NCI-H460 (cell line): ENCODE measurements around the gene IL16. TPM values are rescaled to one million over a fixed set of nuclear protein-coding genes. Genes with fewer than 3 reads are reported as not detected.
"Not testable (repeated sequence)": the region's sequence is repeated elsewhere in the genome, so short reads cannot be mapped to it uniquely, and the experiment has no call there.

ENCODE experiments used
- DNase-seq: peaks from one replicate; pipeline ENCODE4 v3.0.0-alpha.2; 2016; ENCODE audit warnings: low read depth; ENCODE audit errors: extremely low read depth
- total RNA-seq: library from RNA; depleted of rRNA; stranded (reverse); fragments of >200 nt; shearing (Covaris generic); gene quantifications from 2 replicates; pipeline ENCODE4 v1.2.3, GENCODE V29; 2014

Gene IL16
- total RNA-seq, 1 experiment from 2014 or later = not detected

DNA sequence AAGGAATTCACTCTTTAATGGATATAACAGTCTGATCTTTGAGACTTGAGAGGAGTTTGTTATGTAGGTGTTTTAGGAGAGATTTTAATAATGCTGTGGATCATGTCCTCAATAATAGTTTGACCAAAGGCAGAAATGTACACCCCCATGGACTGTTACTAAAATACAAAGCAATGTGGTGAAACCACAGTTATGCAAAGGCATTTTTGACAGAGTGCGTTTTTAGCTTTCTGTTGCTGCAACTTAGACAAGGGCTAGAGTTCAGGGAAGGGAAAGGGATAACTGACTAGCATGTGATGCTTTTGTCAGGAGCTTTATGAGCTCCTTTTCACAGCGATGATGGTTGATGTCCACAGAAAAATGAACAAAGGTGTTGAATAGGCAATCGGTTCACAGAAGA is 130.8 kb downstream of the IL16 start:
- no peak for DNase-seq

DNA sequence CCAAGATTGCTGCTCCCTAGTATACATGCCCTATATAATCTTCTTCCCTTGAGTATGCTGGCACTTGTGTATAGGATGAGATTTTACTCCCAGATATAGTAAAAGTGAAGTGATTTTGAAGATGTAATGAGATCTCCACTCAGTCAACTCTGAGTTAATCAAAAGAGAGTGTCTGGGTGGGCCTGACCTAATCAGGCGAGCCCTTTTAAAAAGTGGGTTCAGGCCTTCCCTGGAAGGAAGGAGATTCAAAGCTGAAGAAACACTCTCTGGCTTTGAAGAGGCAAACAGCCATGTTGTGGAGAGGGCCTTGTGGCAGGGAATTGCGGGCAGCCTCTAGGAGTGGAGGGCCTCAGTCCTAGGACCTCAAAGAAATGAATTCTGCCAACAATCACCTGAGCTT is 132.8 kb downstream of the IL16 start:
- no peak for DNase-seq

DNA sequence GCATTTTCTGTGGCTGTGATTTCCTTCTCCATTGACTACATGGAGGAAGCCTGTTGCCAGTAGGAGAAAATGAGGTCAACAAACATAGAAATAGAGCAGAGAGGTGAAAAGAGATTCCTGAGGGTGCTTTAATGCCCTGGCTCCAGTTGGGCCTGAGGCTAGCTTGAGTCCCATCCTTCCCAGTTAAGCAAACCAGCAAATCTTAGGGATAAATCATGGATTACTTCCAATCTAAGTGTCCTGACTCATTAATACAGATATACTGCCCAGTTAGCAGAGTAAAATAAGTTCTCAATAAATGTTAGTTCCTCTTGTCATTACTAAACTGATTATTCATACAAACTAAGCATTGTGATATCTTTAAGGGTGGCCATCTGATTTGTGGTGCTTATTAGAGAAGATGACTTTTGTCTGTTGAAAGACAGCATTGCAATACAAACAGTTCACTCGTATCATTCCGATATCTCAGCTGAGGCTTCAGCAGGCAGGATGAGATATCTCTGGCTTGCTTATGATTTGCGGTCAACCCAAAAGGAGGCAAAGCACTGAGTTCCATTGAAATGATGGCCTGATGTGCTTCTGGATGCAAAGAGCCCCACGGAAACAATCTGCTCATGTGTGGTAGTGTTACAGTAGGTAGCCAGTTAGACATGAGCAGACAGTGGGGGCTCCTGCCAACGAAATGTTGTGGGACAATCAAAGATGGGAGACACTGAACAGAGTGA is 133.8 kb downstream of the IL16 start:
- no peak for DNase-seq

DNA sequence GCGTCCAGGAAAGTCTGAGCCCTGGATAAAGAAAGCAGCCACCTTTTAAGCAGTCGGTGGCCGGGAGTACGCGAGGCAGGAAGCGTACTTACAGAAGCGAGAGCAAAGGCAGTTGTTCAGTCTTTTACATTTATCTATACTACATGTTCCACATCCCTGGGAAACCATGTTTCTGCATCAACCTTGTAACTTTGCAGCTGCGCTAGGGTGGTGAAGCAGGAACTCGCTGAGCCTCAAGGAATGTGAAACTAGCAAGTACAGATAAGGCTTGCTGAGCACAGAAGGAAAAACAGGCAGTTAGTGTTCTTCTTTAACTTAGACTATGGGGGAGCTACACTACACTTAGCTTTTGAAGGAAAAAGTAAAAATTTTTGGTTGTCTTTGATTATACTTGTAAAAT is 134.5 kb downstream of the IL16 start:
- not testable (repeated sequence) for DNase-seq

DNA sequence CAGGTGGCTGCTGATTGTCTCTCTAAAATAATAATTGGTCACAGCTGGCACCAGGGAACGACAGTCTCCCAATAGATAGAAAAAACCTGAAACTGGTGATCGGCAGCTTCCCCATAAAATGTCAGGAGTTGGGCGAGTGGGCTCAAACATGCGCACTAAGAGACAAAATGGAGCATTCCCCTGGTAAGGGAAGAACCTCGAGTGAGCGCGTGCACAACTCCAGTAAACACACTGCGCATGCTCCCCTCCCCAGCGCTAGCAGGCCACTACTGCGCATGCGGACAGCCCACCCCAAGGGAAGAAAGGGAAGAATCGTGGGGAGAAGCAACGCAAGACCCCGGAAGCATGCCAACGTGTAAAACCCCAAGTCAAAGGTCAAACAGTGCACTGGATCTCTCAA is 134.9 kb downstream of the IL16 start:
- no peak for DNase-seq

DNA sequence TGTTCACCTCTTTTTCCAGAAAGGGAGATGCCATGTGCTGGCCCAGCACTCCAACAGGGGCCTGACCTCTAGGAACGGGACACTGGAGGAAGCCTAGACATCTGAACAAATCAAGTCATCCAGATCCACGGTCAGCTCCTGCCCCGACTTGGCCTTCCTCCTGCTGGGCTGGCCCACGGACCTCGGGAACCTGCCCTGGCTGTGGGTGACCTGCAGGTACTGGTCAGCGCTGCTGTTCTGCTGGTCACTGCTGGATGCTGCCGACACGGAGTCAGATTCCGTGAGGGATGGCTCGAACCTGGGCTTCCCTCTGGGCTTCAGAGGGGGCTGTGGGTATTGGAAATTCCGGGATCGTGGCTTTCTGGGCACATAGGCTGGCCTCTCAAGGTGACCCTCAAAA is 135.6 kb downstream of the IL16 start:
- DNase-seq = no peak

DNA sequence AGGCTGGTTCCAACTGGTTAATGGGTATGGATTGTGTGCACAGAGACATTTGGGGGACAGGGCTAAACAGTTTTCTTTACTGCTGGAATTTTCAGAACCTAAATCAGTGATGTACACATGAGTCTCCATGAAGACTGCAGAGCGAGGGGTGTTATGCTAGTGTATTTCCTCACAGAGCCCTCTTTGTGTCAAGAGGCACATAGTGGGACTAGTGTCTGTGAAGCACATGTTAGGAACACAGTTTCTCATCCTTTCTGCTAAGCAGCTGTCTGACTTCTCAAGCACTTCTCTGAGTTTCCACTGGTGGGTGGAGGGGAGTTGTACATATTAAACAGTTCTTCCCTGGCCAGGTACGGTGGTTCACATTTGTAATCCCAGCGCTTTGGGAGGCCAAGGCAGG is 136.7 kb downstream of the IL16 start:
- no peak for DNase-seq

DNA sequence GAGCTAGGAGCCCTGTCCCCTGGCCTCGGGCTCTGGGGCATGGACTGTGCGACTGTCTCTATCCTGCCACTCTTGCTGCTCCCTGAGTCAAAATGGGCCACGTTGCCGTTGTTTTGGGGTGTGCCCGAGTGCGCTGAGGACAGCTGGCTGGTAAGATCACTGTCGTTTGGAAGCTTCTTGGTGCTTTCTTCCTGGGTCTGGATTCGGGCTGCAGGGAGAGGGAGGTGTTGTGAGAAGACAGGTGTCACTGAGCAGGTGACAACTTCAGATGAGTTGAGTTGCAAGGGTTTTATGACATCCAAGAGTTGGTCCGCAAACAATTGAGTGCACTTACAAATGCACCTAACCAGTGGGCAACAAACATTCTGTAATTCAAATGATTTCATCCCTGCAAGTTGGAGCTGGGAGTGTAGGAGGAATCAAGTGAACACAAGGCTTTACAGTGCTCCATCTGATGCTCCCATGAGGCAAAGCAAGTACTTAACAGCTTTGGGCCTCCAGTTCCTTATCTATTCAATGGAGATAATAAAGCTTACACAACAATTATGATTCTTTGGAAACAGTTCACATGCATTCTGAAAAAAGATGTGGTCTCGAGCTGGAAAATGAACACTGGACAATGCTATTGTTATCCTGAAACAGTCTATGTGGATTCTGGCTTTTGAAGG is 138.2 kb downstream of the IL16 start:
- DNase-seq = no peak

DNA sequence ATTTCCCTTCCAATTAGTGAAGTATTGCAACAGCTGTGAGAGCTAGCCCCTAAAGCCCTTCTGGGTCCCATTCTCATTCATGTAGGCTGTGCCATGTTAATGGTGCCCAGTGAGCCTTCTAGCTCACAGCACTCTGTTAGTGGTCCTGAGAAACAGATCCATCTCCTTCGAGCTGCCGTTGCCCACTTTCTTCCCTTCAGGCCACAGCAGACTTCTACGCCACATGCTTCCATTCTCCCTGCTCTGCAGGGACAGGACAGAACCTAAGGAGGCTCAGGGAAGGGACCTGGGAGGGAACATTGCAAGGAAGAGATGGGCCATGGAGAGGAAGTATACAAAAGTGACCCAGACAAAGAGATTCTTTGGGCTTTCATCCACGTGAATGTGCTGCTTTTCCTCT is 139.0 kb downstream of the IL16 start:
- no peak for DNase-seq

DNA sequence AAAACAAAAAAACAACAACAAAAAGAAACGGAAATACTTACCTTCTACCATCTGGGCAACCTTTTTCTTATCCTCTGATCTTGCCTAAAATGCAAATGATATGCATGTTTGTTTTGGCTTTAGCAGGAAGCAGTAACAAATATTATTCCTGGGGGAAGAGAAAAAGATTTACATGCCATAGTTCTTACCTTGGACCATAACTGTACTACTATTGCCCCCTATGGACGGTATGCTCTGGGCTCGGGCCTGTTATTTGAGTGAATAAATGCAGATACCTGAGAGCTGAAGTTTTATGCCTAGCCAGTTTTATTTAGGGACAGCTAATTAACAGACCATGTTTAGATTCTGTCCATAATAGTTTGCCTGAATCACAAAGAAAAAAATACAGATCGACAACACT is 139.9 kb downstream of the IL16 start:
- no peak for DNase-seq

DNA sequence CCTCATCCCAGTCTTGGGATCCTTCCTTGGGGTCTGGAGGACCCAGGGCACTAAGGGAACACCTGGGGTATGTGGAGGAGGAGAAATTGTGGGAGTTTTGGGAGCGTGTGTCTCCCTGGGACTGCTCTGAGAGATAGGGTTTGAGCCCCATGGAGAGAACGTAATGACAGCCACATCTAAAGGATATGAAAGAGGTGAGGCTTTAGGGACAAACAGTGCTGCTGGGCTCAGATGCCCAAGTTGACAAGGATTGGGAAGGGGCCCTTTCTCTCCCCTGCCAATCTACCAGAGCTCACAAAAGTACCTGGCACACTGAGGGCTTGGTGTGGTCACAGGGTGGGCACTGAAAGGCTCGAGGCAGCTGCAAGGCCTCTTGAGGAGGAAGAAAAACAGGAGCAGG is 140.6 kb downstream of the IL16 start:
- DNase-seq = no peak

DNA sequence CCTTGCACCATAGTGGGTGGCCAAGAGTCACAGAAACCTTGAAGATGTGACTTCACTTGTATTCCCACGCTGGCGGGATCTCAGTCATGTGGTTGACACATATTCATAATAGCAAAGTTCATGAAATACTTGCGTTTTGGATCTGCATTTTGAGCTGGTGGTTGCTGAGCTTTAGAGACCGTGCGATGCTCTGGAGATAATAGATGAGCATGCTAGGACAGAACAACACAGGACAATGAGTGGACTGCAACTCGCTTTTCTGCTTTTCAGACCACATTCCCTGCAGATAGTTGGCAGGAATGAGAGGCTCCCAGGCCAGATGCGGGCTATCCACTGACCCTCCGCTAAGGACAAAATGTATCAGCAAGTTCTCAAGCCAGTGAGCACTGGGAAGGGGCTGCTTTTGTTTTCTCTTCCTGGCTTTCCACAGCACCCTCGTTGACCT is 141.1 kb downstream of the IL16 start:
- no peak for DNase-seq

DNA sequence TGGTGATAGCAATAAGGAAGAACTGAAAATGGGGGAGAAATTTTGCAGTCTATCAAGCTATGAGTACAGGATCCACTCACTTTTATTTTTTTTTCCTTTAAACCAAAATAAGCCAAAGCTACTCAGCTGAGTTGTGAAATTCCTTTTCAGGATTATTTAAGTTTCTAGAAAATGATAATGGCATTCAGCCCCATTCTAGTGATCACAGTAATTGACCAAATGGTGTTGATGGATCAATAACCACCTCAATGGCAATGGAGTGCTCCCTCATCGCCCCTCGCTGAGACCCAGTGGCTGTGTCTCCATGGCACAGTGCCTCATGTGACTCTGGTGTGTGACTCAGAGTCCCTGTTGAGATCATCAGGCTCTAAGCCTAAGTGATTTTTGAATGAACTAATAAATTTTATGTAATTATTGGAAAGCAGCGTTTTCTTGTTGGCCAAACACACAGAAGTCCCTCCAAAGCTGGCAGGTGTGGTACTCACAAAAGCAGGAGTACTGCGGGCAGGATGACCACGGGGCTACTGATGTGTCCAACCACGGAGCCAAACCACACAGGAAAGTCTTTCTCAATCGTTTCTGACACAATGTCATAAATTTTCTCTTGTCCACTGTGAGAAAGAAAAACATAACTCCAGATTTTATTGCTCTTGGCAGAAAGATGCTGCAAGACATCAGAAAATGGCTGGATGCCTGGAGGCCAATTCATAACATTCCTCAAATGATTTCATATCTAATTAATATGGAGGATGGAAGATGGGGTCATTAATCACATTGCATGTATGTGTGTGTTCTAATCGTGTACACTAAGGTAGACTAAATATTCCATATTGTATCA is 141.7 kb downstream of the IL16 start:
- no peak for DNase-seq

DNA sequence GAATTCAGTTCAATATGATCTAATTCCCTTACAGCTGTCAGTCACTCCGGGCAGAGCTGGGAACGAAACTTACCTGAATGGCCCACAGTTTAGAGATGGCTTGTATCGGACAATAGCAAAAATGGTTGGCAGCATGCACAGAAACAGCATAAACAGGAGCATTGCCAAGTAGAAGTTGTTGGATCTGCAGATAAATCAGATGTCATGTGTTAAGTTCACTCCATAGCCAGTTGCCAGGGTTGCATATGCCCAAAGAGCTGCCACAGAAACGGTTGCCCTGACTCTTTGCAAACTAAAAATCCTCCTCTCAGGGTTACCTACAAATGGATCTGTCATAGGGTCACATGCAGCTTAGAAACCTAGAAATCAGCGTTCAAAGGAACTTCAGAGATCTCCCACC is 142.6 kb downstream of the IL16 start:
- DNase-seq = no peak

DNA sequence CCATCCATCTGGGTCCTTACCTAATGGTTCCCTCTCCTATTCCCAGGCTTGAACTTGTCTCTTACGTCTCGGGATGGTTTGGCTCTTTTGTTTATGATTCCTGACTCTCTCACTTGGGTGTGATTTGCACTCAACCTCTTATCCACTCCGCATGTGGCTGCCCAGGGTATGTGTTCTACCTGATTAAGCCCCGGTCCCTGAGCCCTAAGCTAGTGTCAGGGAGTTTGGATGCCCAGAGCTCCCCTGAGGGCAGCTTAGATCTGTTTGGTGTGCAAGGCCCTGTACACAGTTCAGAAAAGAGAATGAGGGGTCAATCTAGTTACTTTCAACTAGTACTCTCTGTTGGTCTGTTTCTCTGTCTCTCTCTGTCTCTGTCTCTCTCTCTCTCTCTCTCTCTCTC is 143.2 kb downstream of the IL16 start:
- no peak for DNase-seq

DNA sequence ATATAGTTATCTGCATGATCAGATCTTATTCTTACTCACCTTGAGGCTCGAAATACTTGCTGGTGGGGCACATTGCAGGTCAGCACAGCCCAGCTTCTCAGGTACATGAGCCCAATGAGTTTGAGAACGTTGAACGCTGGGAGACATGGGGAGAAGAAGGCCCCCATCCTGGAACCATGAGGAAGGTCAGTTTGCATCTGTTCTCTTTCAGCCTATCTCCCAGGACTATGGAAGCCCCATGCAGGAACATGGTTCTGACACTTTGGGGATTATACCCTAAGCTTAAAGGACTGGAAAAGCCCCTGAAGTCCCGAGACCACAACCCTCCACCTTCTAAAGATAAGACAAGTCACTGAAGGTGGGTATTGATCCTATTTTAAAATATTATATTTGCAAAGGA is 144.7 kb downstream of the IL16 start:
- DNase-seq = no peak

DNA sequence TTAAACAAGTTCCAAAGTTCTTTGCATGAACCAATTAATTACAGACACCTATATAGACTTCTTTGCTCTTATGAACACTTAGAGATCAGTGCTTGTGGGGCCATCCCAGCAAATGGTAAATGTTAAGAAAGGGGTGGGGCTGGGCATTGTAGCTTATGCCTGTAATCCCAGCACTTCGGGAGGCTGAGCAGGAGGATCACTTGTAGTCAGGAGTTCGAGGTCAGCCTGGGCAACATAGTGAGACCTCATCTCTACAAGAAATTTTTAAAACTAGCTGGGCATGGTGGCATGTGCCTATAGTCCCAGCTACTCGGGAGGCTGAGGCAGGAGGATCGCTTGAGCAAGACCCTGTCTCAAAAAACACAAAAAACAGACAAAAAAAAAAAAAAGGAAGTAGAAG is 146.7 kb downstream of the IL16 start:
- no peak for DNase-seq

DNA sequence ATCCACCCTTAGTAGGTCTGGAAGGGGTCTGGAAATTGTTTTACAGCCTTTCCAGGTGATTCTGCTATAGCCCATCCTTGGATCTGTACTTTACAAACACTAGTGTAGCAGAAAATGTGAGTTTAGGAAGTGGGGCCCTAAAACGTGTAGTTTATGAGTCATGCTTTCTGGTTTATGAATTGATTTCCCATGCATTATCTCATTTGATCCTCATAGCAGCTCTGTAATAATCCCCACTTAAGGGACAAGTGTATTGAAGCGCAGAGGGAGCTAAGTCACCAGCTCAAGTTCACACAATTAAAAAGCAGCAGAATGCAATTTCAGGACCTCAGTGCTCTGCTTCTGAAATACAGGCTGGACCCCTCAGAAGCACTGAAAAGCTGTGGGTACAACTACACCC is 149.9 kb downstream of the IL16 start:
- no peak for DNase-seq

DNA sequence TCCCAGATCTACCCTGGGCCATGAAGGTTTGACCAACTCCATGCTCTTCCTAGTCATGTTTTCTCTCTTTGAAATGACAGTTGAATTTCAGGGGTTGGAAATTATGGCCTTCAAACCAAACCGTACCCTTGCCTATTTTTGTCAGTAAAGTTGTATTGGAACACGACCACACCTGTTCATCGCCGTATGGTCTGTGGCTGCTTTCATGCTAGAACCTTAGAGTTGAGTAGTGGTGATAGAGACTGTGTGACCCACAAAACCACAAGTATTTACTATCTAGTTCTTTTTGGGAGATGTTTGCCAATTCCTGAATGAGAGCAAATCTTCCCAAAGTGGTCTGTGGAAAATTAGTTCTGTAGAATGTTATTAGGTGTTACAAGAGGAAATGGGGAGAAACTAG is 151.2 kb downstream of the IL16 start:
- DNase-seq = no peak

DNA sequence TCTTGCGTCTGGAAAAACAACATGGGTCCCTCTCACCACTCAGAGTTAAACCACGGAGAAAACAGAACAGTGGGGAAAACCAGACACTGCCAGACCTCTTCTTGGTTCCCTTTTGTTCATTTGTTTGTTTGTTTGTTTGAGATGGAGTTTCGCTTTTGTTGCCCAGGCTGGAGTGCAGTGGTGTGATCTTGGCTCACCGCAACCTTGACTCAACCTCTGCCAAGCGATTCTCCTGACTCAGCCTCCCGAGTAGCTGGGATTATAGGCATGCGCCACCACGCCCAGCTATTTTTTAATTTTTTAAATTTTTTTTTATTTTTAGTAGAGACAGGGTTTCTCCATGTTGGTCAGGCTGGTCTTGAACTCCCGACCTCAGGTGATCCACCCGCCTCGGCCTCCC is 152.0 kb downstream of the IL16 start:
- DNase-seq = not testable (repeated sequence)

DNA sequence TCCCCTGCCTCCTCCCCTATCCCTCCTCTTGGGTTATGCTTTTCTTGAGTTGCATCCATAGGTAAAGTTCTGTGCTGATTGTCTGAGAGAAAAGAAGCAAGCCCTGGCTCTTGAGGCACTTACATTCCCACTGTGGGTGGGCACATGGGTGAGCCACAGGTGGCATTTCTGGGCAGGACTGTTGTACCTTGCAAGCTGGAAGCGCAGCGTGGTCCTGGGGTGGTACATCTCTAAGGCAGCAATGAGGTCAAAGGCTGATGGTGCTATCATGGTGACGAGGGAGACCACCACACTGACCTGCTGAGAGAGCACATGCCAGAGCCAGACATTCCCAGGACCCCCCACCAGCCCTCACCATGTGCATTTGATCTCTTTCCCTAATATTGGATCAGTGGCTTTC is 152.6 kb downstream of the IL16 start:
- DNase-seq = no peak

DNA sequence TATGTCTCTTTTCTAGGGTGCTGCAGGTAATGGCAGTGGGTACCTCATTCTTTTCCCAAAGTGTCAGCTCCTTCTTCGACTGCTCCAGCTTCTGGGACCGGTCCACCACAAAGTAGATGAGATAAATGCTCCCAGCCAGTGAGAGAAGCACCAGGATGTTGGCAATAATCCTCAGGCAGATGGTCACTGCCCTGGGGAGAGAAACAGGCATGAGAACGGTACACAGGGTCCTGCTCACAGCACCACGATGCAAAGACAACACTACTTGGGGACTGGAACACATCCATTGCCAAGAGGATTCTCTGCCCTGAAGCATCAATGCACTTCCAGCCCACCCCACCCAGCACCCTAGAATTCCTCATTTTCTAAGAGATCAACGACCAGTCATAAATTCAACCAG is 155.0 kb downstream of the IL16 start:
- no peak for DNase-seq
